Activated CD4-positive, alpha-beta T cell treated with anti-CD3 and anti-CD28 coated beads, Interleukin-10, Interleukin-2, amounts not matched to agents 100 ng/mL and 50 ng/mL, durations not matched to agents 16 hours and 8 hours (primary cell): ENCODE measurements around the gene ZPR1.
"Not testable (repeated sequence)": the region's sequence is repeated elsewhere in the genome, so short reads cannot be mapped to it uniquely, and the experiment has no call there.

Source experiments
- DNase-seq: peaks from one replicate; pipeline ENCODE4 v3.0.0-alpha.2; 2020

ZPR1 gene

GRCh38 chr11:116787786-116788486, at the start of gene ZPR1:
TSS of gene ZPR1 (minus strand) at chr11:116788023. CDS start at chr11:116787990, 33 bp downstream.
- DNase-seq, result peak; percentile 86

GRCh38 chr11:116836632-116836991, 48.8 kb upstream of the ZPR1 start:
- no peak for DNase-seq

DNA sequence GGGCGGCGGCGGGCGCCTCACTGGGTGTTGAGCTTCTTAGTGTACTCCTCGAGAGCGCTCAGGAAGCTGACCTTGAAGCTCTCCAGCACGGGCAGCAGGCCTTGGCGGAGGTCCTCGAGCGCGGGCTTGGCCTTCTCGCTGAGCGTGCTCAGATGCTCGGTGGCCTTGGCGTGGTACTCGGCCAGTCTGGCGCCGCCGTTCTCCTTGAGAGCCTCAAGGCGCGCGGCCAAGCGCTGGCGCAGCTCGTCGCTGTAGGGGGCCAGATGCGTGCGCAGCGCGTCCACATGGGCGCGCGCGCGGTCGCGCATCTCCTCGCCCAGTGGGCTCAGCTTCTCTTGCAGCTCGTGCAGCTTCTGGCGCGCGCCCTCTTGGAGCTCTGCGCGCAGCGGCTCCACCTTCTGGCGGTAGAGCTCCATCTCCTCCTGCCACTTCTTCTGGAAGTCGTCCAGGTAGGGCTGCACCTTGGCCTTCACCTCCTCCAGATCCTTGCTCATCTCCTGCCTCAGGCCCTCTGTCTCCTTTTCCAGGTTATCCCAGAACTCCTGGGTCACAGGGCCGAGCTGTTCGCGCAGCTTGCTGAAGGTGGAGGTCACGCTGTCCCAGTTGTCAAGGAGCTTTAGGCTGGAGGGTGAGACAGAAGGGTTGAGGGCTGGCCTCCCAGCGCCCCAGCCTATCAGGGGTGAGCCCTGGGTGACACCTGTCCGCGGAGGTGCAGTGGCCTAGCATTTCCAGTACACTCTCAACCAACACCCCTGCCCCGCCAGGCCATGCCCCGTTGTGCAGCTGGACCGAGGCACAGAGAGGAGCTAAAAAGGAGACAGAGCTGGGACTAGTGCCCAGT, 48.2 kb upstream of the ZPR1 start:
- peak; percentile 89 for DNase-seq

DNA sequence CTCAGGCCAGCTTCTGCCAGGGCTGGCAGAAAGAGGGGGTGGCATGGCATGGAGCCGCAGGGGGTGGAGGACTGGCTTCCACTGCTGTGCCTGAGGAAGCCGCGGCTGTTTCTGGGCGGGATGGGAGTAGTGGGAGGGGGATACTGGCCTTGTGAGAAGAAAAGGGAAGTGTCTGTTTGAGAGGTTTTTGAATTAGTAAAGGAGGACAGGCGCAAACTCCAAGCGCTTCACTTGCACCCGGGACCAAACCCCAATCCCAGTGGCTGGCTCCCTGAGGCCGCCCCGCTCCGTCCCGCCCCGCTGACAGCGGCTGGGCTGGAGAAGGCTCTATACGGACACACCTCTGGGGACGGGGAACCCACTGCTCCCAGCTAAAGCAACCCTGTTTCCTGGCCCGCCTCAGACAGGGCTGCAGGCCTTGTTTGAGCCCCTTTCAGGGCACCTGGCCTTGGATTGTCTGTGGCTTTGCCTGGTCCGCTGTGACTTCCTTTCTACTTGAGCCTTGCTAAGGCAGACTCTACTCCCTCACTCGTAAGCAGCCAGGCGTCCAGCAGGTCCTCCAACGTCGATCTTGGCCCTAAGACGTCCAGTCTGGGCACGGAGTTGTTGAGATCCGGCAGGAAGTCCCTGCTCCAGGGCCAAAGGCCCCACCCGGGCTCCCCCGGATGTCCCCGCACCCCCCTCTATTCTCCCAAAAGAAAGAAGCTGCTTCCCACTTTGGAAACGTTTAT, 47.4 kb upstream of the ZPR1 start:
- DNase-seq, result no peak

DNA sequence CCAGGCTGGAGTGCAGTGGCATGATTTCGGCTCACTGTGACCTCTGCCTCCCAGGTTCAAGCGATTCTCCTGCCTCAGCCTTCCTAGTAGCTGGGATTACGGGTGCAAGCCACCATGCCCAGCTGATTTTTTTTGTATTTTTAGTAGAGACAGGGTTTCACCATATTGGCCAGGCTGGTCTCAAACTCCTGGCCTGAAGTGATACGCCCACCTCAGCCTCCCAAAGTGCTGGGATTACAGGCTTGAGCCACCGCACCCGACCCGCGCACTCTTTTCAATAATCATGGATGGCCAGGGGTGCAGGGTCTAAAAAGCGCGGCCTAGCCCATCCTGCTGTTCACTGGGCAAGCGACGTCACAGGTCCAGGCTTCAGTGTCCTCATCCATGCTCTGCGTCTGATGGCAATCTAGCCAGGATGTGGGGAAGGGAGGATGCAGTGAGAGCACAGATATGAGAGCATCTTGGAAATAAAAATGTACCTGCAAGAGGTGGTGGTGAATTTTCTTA, 46.8 kb upstream of the ZPR1 start:
- DNase-seq, result not testable (repeated sequence)

DNA sequence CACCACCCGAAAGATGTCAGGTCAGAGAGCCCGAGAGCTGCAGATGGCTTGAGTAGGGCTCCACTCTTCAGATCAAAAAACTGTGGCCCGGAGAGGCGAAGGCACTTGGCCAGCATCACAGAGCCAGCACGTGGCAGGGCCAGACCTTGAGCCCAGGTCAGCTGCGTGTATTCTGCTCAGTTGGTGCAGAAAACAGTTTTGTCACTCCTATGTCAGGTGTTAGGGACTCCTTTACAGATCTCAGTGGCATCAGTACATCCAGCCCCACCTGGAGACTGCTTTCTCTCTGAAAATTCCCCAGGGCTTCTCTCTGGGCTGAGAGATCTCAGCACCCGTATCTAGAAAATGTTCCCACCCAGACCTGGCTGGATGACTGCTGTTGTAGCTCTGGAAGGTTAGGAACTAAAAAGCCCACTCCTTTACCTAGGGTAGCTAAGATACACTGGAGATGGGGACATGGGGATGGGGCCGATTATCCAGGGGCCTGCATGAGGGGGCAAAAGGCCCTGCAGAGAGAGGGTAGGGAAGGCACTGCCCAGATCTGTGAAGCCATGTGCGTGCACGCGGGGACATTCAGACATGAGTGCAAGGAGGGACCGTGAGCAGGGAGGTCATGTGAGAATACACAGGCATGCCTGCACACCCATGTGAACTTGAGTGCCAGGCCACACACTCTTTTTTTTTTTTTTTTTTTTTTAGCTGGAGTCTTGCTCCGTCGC, 46.2 kb upstream of the ZPR1 start:
- DNase-seq, result no peak

- DNase-seq, result no peak
These were observed 45.6 kb upstream of the ZPR1 start for GRCh38 chr11:116833491-116833815.

GRCh38 chr11:116832350-116833290, 44.8 kb upstream of the ZPR1 start:
- DNase-seq, result no peak

DNA sequence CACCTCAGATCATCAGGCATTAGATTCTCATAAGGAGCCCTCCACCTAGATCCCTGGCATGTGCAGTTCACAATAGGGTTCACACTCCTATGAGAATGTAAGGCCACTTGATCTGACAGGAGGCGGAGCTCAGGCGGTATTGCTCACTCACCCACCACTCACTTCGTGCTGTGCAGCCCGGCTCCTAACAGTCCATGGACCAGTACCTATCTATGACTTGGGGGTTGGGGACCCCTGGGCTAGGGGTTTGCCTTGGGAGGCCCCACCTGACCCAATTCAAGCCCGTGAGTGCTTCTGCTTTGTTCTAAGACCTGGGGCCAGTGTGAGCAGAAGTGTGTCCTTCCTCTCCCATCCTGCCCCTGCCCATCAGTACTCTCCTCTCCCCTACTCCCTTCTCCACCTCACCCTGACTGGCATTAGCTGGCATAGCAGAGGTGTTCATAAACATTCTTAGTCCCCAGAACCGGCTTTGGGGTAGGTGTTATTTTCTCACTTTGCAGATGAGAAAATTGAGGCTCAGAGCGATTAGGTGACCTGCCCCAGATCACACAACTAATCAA, 44.0 kb upstream of the ZPR1 start:
- no peak for DNase-seq

DNA sequence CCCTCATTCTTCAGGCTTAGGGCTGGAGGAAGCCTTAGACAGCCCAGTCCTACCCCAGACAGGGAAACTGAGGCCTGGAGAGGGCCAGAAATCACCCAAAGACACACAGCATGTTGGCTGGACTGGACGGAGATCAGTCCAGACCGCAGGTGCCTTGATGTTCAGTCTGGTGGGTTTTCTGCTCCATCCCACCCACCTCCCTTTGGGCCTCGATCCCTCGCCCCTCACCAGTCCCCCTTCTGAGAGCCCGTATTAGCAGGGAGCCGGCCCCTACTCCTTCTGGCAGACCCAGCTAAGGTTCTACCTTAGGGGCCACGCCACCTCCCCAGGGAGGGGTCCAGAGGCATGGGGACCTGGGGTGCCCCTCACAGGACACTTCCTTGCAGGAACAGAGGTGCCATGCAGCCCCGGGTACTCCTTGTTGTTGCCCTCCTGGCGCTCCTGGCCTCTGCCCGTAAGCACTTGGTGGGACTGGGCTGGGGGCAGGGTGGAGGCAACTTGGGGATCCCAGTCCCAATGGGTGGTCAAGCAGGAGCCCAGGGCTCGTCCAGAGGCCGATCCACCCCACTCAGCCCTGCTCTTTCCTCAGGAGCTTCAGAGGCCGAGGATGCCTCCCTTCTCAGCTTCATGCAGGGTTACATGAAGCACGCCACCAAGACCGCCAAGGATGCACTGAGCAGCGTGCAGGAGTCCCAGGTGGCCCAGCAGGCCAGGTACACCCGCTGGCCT, 42.5 kb upstream of the ZPR1 start:
- DNase-seq, result no peak

GRCh38 chr11:116829525-116830183, 41.8 kb upstream of the ZPR1 start, which contains the start of gene APOC3:
TSS of gene APOC3 (plus strand) at chr11:116829907. CDS start at chr11:116830583, 676 bp downstream.
- DNase-seq, result no peak

DNA sequence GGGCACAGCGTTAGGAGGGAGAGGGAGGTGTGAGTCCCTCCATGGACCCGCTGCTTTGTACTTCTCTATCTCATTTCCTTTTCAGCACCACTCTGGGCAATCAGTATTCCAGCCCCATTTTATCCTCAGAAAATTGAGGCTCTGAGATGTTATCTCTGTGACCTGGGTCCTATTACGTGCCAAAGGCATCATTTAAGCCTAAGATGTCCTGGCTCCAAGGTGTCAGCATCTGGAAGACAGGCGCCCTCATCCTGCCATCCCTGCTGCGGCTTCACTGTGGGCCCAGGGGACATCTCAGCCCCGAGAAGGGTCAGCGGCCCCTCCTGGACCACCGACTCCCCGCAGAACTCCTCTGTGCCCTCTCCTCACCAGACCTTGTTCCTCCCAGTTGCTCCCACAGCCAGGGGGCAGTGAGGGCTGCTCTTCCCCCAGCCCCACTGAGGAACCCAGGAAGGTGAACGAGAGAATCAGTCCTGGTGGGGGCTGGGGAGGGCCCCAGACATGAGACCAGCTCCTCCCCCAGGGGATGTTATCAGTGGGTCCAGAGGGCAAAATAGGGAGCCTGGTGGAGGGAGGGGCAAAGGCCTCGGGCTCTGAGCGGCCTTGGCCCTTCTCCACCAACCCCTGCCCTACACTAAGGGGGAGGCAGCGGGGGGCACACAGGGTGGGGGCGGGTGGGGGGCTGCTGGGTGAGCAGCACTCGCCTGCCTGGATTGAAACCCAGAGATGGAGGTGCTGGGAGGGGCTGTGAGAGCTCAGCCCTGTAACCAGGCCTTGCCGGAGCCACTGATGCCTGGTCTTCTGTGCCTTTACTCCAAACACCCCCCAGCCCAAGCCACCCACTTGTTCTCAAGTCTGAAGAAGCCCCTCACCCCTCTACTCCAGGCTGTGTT, 41.1 kb upstream of the ZPR1 start:
- no peak for DNase-seq

GRCh38 chr11:116827461-116827860, 39.6 kb upstream of the ZPR1 start:
- no peak for DNase-seq

DNA sequence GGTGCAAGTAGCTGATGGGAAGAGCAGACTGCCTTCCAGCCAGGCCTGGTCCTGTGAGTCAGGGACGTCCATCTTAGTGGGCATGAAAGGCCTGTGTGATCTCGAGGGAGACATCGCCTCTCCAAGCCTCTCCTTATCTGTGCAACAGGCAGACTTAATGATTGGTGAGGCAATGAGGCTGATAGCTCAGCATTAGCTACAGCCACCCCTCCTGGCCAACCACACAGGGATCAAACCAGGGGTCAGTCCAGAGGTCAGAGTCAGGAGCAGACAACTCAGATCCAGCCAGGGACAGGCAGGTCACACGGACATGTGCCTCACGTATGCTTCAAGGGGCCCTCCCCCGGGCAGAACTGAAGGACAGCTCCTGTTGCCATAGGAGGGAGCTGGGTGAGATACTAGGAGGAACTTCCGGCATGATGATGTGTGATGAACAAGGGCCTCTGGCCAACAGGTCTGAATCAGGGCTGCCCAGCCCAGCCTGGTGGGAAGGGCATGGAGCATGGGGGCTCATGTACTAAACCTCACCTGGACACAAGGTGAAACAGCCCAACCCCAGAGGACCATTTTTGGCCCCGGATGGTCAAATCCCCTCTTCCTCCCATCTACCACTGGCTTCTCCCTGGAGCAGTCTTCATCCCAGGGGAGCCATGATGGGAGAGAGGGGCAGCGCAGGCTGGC, 39.1 kb upstream of the ZPR1 start:
- no peak for DNase-seq

- DNase-seq, result no peak
These were observed 38.3 kb upstream of the ZPR1 start for GRCh38 chr11:116825854-116826750.

GRCh38 chr11:116825434-116825833, 37.6 kb upstream of the ZPR1 start:
- no peak for DNase-seq
